SJSA1 (cell line): Measurements from ENCODE around the gene TMEM183A. TPM values are rescaled to one million over a fixed set of nuclear protein-coding genes. Genes with fewer than 3 reads are reported as not detected.

Source experiments
- DNase-seq, 2 experiments: peaks; one replicate each; pipeline ENCODE4 v3.0.0-alpha.2; 2015 to 2020; ENCODE audit warnings: low spot score in 2 of 2, low read depth in 1 of 2
- H3K27ac ChIP-seq: fragments of 250-450 bp; sonication (Bioruptor Pico); 2 replicates; pipeline ENCODE4 v1.5.1; 2020; ENCODE audit warnings: mild to moderate bottlenecking, moderate library complexity
- H3K27me3 ChIP-seq: fragments of 250-450 bp; sonication (Bioruptor Pico); replicated peaks from 2 replicates; pipeline ENCODE4 v1.5.1; 2020; ENCODE audit warnings: mild to moderate bottlenecking, moderate library complexity
- H3K36me3 ChIP-seq: fragments of 250-450 bp; sonication (Bioruptor Pico); 2 replicates; pipeline ENCODE4 v1.5.1; 2020; ENCODE audit warnings: mild to moderate bottlenecking
- H3K4me1 ChIP-seq: fragments of 250-450 bp; sonication (Bioruptor Pico); replicated peaks from 2 replicates; pipeline ENCODE4 v1.6.1; 2021; ENCODE audit warnings: mild to moderate bottlenecking
- H3K4me3 ChIP-seq: fragments of 250-450 bp; sonication (Bioruptor Pico); 2 replicates; pipeline ENCODE4 v1.5.1; 2020; ENCODE audit warnings: mild to moderate bottlenecking
- H3K9me3 ChIP-seq: fragments of 250-450 bp; sonication (Bioruptor Pico); replicated peaks from 2 replicates; pipeline ENCODE4 v1.5.1; 2020; ENCODE audit warnings: mild to moderate bottlenecking
- total RNA-seq: library from RNA; depleted of rRNA; stranded (reverse); fragments of >200 nt; shearing (Covaris generic); gene quantifications from 2 replicates; pipeline ENCODE4 v1.2.3, GENCODE V29; 2014

Gene TMEM183A
- total RNA-seq, 1 experiment from 2014 or later = 88.4 TPM

DNA sequence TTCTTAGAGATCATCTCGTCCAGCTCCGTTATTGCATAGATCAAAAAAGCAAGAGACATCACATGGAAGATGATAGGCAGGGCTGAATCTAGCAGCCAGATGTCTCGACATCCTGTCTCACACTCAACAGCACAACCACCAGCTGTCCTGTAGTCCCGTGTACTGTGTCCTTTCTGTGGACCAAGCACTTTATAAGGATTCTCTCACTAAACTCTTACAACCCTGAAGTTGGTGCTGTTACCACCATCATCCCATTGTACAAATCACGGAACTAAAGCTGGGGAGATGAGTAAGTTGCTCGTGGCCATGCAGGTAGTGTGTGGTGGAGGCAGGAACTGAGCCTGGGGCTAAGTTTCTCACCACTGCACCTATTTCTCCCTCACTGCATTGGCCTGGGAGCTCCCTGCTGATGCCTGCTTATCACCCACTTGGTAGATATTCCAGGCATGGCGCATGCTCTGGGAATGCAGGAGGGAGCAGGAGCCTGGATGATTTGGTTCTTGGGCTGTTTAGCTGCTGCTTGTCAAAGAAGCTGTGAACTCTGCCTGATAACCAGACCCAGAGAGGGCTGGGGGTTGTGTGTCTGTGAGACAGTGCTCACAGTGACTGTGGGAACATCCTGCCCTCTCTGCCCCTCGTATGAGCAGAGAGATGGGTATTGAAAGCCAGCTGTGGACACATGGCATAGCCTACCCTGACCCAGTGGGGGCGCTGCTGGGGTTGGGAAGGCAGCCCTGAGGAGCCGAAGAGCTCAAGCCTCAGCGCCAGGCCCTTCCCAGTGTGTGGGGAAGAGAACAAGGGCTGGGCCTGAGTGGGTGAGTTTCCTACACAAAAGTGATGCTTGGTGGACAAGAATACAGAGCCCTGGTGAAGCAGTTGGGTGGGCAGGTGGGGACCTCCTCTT, 32.7 kb downstream of the TMEM183A start:
- Histone ChIP-seq H3K36me3 (no peaks in the 10 kb centered on the region), H3K27ac (no peak overlapping the region), H3K4me3 (no peak overlapping the region), H3K9me3 (no peaks in the 10 kb centered on the region), H3K4me1 (peaks cover 7% of the 10 kb centered on the region), H3K27me3 (0 out of 2 replicates have a peak, but pooled peaks cover 4% of the 10 kb centered on the region)
- DNase-seq = no peak

DNA sequence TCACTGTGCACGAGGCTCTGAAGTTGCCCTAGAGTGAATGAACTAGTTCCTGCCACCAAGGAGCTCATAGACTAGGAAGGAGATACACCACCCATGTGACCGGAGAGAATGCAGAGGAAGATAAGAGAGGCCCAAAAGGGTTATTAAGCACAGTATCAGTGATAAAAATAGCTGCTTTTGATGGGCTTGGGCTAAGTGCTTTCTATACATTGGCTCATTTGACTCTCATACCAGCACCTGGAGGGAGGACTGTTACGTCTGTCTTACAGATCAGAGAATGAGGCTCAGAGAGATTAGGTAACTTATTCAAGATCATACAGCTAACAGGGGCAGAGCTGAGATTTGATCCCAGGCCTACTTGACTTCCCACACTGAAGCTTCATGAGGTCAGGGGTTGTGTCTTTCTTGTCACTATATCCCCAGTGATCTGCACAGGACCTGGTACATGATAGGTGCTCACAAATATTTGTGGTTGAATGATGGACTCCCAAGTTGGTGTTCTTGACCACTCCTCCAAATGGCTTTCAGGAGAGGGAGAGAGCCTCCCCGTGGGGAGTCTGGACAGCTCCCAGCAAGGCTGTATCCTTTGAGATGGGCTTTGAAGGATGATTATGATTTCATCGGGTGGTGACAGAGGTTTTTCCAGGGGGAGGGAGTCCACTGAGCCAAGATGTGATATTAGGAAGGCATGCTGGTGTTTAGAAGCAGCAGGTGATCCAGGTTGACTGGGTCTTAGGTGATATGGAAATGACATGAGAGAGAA, 33.5 kb downstream of the TMEM183A start:
- Histone ChIP-seq H3K36me3 (no peaks in the 10 kb centered on the region), H3K27me3 (0 out of 2 replicates have a peak, but pooled peaks cover 4% of the 10 kb centered on the region), H3K4me3 (no peak overlapping the region), H3K4me1 (peaks cover 7% of the 10 kb centered on the region), H3K9me3 (no peaks in the 10 kb centered on the region), H3K27ac (no peak overlapping the region)
- DNase-seq = no peak

DNA sequence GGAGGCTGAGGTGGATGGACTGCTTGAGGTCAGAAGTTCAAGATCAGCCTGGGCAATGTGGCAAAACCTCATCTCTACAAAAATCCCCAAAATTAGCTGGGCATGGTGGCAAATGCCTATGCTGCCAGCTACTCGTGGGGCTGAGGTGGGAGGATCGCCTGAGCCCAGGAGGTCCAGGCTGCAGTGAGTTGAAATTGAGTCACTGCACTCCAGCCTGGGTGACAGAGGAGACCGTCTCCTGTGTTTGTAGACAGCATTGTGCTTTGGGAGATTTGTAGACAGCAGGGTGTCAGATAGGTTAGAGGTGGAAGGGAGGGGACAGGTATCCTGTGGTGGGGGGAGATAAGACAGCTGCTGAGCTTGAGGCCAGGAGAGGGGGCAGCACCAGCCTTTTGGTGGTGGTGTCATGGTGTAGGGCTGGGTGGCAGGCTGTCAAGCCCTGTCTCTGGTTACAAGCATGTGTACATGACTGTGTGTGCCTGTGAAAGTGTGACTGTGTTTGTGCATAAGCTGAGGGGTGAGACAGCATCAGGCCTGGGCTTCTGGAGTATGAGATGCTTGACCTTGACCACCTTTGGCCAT, 34.3 kb downstream of the TMEM183A start:
- H3K27ac ChIP-seq = no peak overlapping the region
- peaks cover 7% of the 10 kb centered on the region for H3K4me1 ChIP-seq
- H3K4me3 ChIP-seq = no peak overlapping the region
- DNase-seq = no peak
- 0 out of 2 replicates have a peak, but pooled peaks cover 4% of the 10 kb centered on the region for H3K27me3 ChIP-seq
- H3K36me3 ChIP-seq = no peaks in the 10 kb centered on the region
- no peaks in the 10 kb centered on the region for H3K9me3 ChIP-seq

DNA sequence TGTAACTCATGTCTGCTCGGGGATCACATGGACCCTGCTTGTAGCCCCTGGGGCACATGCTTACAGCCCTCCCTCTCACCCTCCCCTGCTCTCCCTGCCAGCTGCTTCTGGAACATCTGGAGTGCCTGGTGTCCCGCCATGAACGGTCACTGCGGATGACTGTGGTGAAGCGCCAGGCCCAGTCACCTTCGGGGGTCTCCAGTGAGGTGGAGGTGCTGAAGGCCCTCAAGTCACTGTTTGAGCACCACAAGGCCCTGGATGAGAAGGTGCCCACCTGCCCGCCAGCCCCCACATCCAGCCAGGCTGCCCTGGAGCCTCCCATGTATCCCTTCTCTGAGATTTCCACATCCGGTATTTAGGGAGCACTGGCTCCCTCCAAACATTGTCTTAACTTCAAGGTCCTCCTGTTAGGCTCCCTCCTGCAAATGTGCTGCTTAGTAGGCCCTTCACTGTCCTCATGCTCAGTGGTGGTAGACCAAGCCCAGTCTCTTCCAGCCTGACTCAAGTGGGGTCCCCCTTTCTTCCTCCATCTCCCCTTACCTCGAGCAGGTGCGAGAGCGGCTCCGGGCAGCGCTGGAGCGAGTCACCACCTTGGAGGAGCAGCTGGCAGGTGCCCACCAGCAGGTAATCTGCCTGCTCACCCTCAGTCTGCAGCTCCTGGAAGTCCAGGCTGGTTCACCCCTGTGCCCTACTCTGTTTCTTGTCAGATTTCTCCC, 36.8 kb downstream of the TMEM183A start:
- H3K36me3 ChIP-seq = no peaks in the 10 kb centered on the region
- no peaks in the 10 kb centered on the region for H3K9me3 ChIP-seq
- H3K27me3 ChIP-seq = no peaks in the 10 kb centered on the region
- no peak for DNase-seq
- H3K4me3 ChIP-seq = no peak overlapping the region
- no peak overlapping the region for H3K27ac ChIP-seq
- peaks cover 8% of the 10 kb centered on the region; the same call in 1 of the 2 replicates for H3K4me1 ChIP-seq

DNA sequence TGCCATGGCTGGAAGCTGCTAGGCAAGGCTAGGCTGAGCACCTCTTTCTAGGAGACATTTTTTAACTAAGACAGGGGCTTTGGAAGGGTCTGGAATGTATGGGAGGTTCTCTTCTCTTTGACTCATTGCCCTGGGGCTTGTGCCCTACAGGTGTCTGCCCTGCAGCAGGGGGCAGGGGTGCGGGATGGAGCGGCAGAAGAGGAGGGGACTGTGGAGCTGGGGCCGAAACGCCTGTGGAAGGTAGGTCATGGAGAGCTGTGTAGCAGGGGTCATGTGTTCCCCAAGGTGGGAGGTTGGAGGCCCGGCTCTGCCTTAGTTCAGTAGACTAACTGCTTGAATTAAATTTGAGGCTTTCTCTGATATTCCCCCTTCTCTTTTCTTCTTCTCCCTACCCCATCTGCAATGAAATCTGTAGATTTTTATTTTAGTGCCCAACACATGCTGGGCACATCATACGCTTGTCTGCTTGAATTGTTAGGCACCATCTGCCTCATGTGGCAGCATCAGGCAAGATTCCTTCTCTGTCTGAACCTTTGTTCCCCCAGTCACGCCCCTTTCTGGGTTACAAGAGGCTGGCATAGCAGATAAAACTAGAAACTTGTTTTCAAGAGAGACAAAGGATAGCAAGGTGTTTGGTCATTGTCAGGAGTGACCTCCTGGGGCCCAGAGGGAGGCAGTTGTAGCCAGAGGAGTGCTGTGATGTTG, 37.5 kb downstream of the TMEM183A start:
- Histone ChIP-seq H3K36me3 (no peaks in the 10 kb centered on the region), H3K27ac (no peak overlapping the region), H3K27me3 (no peaks in the 10 kb centered on the region), H3K9me3 (no peaks in the 10 kb centered on the region), H3K4me1 (peaks cover 8% of the 10 kb centered on the region; the same call in 1 of the 2 replicates), H3K4me3 (no peak overlapping the region)
- DNase-seq = no peak

DNA sequence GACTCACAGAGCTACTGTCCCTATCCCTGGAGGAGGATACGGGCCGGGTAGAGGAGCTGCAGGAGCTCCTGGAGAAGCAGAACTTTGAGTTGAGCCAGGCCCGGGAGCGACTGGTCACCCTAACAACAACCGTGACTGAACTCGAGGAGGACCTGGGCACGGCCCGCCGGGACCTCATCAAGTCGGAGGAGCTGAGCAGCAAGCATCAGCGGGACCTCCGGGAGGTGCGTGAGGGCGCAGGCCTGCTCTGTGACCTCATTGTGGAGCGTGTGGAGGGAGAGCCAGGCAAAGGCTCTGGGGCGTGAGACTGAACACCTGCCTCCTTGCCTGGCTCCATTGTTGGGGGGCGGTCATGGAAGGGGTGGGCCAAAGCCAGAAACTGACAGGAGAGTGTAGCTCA, 38.2 kb downstream of the TMEM183A start:
- H3K9me3 ChIP-seq = no peaks in the 10 kb centered on the region
- H3K27me3 ChIP-seq = no peaks in the 10 kb centered on the region
- peaks cover 8% of the 10 kb centered on the region; the same call in 1 of the 2 replicates for H3K4me1 ChIP-seq
- no peaks in the 10 kb centered on the region for H3K36me3 ChIP-seq
- no peak overlapping the region for H3K27ac ChIP-seq
- DNase-seq = no peak
- H3K4me3 ChIP-seq = no peak overlapping the region

DNA sequence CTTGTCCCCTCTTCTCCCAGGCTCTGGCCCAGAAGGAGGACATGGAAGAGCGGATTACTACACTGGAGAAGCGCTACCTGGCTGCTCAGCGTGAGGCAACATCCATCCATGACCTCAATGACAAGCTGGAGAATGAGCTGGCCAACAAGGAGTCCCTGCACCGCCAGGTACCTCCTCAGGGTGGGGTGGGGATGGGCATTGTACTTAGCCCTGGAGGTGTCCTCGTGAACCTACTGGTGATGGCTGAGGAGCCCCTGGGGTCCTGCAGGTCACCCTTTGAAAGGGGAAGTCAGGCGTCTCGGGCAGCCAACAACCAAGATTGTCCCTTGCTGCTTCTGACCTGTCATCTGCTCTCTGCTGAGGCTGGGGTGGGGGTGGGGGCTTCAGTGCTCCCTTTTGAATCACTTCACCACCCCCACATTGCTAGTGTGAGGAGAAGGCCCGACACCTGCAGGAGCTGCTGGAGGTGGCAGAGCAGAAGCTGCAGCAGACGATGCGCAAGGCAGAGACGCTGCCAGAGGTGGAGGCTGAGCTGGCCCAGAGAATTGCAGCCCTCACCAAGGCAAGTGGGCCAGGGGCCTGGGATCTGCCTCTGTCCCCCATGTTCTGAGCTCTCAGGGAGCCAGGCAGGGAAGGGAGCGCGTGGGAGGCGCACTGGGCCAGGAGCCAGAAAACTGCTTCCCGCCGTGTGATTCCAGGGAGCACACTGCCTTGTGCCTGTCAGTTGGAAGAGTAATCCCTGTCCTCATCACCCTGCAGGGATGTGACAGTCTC, 38.8 kb downstream of the TMEM183A start:
- Histone ChIP-seq H3K9me3 (no peaks in the 10 kb centered on the region), H3K4me1 (peaks cover 8% of the 10 kb centered on the region; the same call in 1 of the 2 replicates), H3K4me3 (no peak overlapping the region), H3K27me3 (peaks cover 2% of the 10 kb centered on the region; the same call in 1 of the 2 replicates), H3K36me3 (no peaks in the 10 kb centered on the region), H3K27ac (no peak overlapping the region)
- DNase-seq = no peak

DNA sequence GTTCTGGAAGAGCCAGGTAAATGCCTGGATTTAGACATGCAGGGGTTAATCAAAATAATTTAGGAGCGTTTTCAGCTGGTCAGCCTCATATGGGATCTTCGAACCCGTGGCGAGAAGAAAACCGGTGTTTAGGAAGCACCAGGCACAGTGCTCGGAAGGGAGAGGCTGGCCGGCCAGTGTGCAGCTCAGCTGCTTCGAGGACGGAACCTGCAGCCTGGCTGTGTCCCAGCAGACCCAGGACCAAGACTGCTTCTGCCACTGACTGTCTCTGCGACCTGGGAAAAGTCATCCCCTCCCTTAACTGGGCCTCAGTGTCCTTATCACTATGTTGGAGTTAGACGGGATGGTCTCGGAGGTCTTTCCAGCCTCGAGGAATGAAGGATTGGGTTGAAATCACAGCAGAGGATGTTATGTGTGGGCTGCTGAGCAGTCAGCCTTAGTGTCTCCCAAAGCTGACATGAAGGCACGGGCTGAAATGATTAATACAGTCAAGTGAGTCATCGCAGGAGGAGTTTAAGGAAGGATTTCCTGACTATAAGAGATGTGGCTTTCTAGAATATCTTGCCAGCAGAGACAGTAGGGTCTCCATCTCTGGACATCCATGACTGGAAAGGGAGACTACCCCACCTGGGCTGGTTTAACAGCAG, 39.9 kb downstream of the TMEM183A start:
- Histone ChIP-seq H3K9me3 (no peaks in the 10 kb centered on the region), H3K4me1 (peaks cover 8% of the 10 kb centered on the region; the same call in 1 of the 2 replicates), H3K36me3 (no peaks in the 10 kb centered on the region), H3K27me3 (peaks cover 7% of the 10 kb centered on the region), H3K27ac (no peak overlapping the region), H3K4me3 (no peak overlapping the region)
- peak in 1 of 2 experiments; percentile 11 for DNase-seq

DNA sequence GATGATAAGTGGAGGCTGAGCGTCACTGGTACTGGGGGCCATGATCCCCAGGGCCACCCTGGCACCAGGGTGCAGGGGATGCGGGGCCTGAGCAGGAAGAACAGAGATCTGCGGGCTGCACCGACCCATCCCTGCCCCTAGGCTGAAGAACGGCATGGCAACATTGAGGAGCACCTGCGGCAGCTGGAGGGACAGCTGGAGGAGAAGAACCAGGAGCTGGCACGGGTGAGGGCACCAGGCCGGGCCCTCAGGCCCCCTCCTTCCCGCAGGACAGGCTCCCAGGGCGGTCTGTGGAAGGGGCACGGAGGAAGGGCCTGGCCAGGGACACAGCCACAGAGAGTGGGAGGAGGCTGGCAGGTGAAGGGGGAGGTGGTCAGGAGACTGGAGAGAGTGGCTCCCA, 40.9 kb downstream of the TMEM183A start:
- no peak overlapping the region for H3K4me3 ChIP-seq
- H3K9me3 ChIP-seq = no peaks in the 10 kb centered on the region
- no peak for DNase-seq
- H3K27ac ChIP-seq = no peak overlapping the region
- peaks cover 17% of the 10 kb centered on the region for H3K27me3 ChIP-seq
- peaks cover 8% of the 10 kb centered on the region; the same call in 1 of the 2 replicates for H3K4me1 ChIP-seq
- H3K36me3 ChIP-seq = no peaks in the 10 kb centered on the region

DNA sequence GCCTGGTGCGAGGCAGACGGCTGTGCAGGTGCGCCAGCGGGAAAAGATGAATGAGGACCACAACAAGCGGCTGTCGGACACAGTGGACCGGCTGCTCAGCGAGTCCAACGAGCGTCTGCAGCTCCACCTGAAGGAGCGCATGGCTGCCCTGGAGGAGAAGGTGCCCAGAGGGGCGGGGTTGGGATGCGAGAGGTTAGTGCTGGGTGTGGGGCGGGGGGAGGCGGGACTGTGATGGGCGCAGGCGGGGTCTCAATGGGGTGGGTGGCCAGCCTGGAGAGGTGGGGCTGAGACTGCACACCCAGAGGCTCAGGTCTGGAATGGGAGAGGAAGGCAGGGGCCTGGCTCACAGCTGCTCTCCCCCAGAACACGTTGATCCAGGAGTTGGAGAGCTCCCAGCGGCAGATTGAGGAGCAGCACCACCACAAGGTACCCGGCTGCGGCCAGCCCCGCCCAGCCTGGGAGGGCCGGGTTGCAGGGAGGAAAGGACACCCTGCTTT, 41.4 kb downstream of the TMEM183A start:
- Histone ChIP-seq H3K36me3 (no peaks in the 10 kb centered on the region), H3K27ac (no peak overlapping the region), H3K9me3 (no peaks in the 10 kb centered on the region), H3K4me1 (peaks cover 8% of the 10 kb centered on the region; the same call in 1 of the 2 replicates), H3K4me3 (no peak overlapping the region), H3K27me3 (peaks cover 19% of the 10 kb centered on the region)
- DNase-seq = no peak

DNA sequence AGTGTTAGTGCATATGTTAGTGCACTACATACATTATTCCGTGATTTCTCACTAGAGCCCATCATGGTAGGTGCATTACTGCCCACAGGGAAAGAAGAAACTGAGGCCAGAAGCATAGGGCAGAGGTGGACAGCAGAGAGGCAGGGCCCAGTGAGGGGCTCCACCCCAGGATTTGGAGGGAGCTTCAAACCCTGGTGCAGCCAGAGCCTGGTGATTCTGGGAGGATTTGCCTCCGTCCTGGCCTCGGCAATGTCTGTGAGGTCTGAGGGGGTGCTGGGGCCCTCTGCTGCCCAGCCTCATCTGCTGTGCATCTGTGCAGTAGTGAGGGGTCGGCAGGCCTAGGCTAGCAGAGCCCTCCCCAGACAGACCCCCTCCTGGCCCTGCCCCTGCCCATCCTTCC, 41.9 kb downstream of the TMEM183A start:
- H3K27ac ChIP-seq = no peak overlapping the region

More for the DNA sequence above, 41.9 kb downstream of the TMEM183A start:
- peaks cover 8% of the 10 kb centered on the region; the same call in 1 of the 2 replicates for H3K4me1 ChIP-seq
- peaks cover 19% of the 10 kb centered on the region for H3K27me3 ChIP-seq
- no peak for DNase-seq
- no peaks in the 10 kb centered on the region for H3K9me3 ChIP-seq
- H3K36me3 ChIP-seq = no peaks in the 10 kb centered on the region
- no peak overlapping the region for H3K4me3 ChIP-seq
